Measurements from ENCODE around the gene EIF5A2.
"Not testable (repeated sequence)": the region's sequence is repeated elsewhere in the genome, so short reads cannot be mapped to it uniquely, and the experiment has no call there.

EIF5A2 gene

GRCh38 chr3:170914690-170915089 lies 6.3 kb upstream of the EIF5A2 start:
- Histone ChIP-seq H3K4me3 (ENCODE audit: low read depth in 1 of 2, low read length in 2 of 2) (no peak overlapping the region), H3K4me1 (ENCODE audit: insufficient read depth, low read length) (no peaks in the 10 kb centered on the region), H3K27me3 (ENCODE audit: control insufficient read depth in 1 of 2, insufficient read depth in 2 of 2, low read length in 2 of 2) (no peaks in the 10 kb centered on the region), H3K9me3 (ENCODE audit: low read length) (no peaks in the 10 kb centered on the region), H3K9ac (ENCODE audit: low read length) (no peak overlapping the region), H3K36me3 (ENCODE audit: insufficient read depth, low read length) (no peaks in the 10 kb centered on the region), H3K27ac (ENCODE audit: low read depth, low read length) (no peak overlapping the region)

DNA sequence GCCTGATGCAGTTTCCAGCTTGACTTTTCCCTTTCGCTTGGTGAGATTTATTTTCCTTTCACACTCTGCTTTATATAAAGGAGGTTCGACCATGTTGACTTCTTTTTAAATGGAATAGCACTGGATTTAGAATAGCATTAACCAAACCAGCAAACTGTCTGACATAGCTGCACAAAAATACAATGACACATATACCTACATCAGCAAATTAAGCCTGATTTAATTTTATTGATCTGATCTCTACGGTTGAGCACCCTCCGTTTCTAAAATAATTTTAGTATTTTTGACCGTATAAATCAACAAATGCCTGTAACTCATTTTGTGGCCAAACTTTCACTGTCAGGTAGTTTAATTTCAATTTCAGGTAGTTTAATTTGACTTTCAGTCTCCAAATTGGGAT lies 5.8 kb upstream of the EIF5A2 start:
- H3K4me1 ChIP-seq (ENCODE audit: insufficient read depth, low read length), result no peaks in the 10 kb centered on the region
- H3K9me3 ChIP-seq (ENCODE audit: low read length), result no peaks in the 10 kb centered on the region
- H3K27ac ChIP-seq (ENCODE audit: low read depth, low read length), result no peak overlapping the region
- no peak overlapping the region for H3K9ac ChIP-seq (ENCODE audit: low read length)
- no peaks in the 10 kb centered on the region for H3K27me3 ChIP-seq (ENCODE audit: control insufficient read depth in 1 of 2, insufficient read depth in 2 of 2, low read length in 2 of 2)
- H3K36me3 ChIP-seq (ENCODE audit: insufficient read depth, low read length), result no peaks in the 10 kb centered on the region
- H3K4me3 ChIP-seq (ENCODE audit: low read depth in 1 of 2, low read length in 2 of 2), result no peak overlapping the region

DNA sequence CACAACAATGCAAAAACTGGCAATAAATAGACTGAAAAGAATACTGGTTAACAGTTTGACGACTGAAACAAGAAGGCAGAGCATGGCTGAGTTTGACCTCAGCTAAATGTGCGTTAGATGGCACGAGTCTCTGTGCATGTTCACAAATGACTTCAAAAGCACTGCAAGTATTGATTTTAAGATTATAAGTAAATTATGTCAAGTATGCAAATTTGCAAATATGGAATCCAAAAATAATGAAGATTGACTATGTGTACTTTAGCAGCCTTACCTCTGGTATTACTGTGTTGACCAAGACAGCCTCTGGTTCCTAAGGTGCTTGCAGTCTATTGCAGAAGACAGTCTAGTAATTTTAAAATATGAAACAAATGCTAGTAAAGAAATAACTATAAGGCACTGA lies 2.6 kb upstream of the EIF5A2 start:
- H3K36me3 ChIP-seq (ENCODE audit: insufficient read depth, low read length), result no peaks in the 10 kb centered on the region
- no peak overlapping the region for H3K9ac ChIP-seq (ENCODE audit: low read length)
- H3K4me3 ChIP-seq (ENCODE audit: low read depth in 1 of 2, low read length in 2 of 2), result no peak overlapping the region
- H3K27ac ChIP-seq (ENCODE audit: low read depth, low read length), result no peak overlapping the region
- peaks cover 11% of the 10 kb centered on the region for H3K4me1 ChIP-seq (ENCODE audit: insufficient read depth, low read length)
- no peaks in the 10 kb centered on the region for H3K9me3 ChIP-seq (ENCODE audit: low read length)
- no peaks in the 10 kb centered on the region for H3K27me3 ChIP-seq (ENCODE audit: control insufficient read depth in 1 of 2, insufficient read depth in 2 of 2, low read length in 2 of 2)

GRCh38 chr3:170910542-170910941 lies 2.1 kb upstream of the EIF5A2 start:
- H3K4me3 ChIP-seq (ENCODE audit: low read depth in 1 of 2, low read length in 2 of 2), result no peak overlapping the region
- no peak overlapping the region for H3K9ac ChIP-seq (ENCODE audit: low read length)
- peaks cover 11% of the 10 kb centered on the region for H3K4me1 ChIP-seq (ENCODE audit: insufficient read depth, low read length)
- H3K9me3 ChIP-seq (ENCODE audit: low read length), result no peaks in the 10 kb centered on the region
- no peaks in the 10 kb centered on the region for H3K36me3 ChIP-seq (ENCODE audit: insufficient read depth, low read length)
- no peak overlapping the region for H3K27ac ChIP-seq (ENCODE audit: low read depth, low read length)
- H3K27me3 ChIP-seq (ENCODE audit: control insufficient read depth in 1 of 2, insufficient read depth in 2 of 2, low read length in 2 of 2), result no peaks in the 10 kb centered on the region

GRCh38 chr3:170909129-170909903 lies 879 bp upstream of the EIF5A2 start:
- Histone ChIP-seq H3K36me3 (ENCODE audit: insufficient read depth, low read length) (no peaks in the 10 kb centered on the region), H3K27ac (ENCODE audit: low read depth, low read length) (no peak overlapping the region), H3K4me3 (ENCODE audit: low read depth in 1 of 2, low read length in 2 of 2) (peak overlapping the region; percentile 81 to 87), H3K9me3 (ENCODE audit: low read length) (no peaks in the 10 kb centered on the region), H3K27me3 (ENCODE audit: control insufficient read depth in 1 of 2, insufficient read depth in 2 of 2, low read length in 2 of 2) (no peaks in the 10 kb centered on the region), H3K9ac (ENCODE audit: low read length) (no peak overlapping the region), H3K4me1 (ENCODE audit: insufficient read depth, low read length) (peaks cover 11% of the 10 kb centered on the region)

DNA sequence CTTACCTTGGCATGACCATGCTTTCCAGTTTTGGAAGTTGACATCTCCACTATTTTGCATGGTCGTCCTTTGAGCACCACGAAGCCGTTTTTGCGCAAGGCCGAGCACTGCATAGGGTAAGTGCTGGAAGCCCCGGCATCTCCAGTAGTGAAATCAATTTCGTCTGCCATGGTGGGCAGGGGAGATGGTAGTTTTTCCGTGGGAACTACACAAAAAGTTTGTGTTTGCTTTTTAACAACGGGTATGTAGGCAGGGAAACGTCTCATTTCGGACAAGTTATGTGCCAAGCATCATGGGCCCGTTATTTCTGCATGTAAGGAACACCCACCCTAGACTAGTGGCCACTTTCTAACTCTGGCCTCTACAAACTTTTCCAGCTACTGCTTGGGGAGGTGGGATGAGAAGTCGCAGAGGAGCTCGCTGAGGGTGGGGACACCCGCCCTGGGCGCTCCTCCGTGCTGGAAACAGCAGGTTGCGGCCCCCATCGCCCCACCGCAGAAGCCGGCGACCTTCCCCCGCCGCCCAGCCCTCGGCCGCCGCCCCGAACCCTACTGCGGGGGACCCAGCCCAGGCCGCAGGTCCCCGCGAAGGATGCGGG lies 701 bp downstream of the EIF5A2 start:
- no peaks in the 10 kb centered on the region for H3K36me3 ChIP-seq (ENCODE audit: insufficient read depth, low read length)
- no peaks in the 10 kb centered on the region for H3K9me3 ChIP-seq (ENCODE audit: low read length)
- peak overlapping the region; percentile 61 for H3K27ac ChIP-seq (ENCODE audit: low read depth, low read length)
- H3K27me3 ChIP-seq (ENCODE audit: control insufficient read depth in 1 of 2, insufficient read depth in 2 of 2, low read length in 2 of 2), result no peaks in the 10 kb centered on the region
- peaks cover 11% of the 10 kb centered on the region for H3K4me1 ChIP-seq (ENCODE audit: insufficient read depth, low read length)
- peak overlapping the region; percentile 65 for H3K9ac ChIP-seq (ENCODE audit: low read length)
- H3K4me3 ChIP-seq (ENCODE audit: low read depth in 1 of 2, low read length in 2 of 2), result peak overlapping the region; percentile 81 to 87

DNA sequence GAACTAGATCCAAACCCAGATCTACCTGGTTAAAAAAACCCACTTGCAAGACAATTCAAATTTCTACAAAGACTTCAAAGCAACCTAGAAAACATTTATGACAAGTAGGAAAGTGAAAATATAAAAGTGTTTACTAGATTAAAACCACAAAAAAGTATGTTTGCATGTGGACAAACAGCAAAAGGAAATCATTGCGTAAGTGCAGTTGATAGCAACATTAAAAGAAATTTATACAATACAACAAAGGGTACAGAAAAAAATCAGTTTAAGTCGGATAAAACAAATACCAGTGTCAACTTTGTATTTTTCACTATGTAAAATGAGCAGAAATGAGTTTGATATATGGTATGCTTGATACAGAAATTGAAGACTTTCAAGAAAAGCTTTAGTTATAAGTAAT lies 2.6 kb downstream of the EIF5A2 start:
- H3K9me3 ChIP-seq (ENCODE audit: low read length), result no peaks in the 10 kb centered on the region
- H3K9ac ChIP-seq (ENCODE audit: low read length), result no peak overlapping the region
- H3K4me3 ChIP-seq (ENCODE audit: low read depth in 1 of 2, low read length in 2 of 2), result no peak overlapping the region
- no peak overlapping the region for H3K27ac ChIP-seq (ENCODE audit: low read depth, low read length)
- H3K27me3 ChIP-seq (ENCODE audit: control insufficient read depth in 1 of 2, insufficient read depth in 2 of 2, low read length in 2 of 2), result no peaks in the 10 kb centered on the region
- H3K36me3 ChIP-seq (ENCODE audit: insufficient read depth, low read length), result no peaks in the 10 kb centered on the region
- peaks cover 11% of the 10 kb centered on the region for H3K4me1 ChIP-seq (ENCODE audit: insufficient read depth, low read length)

GRCh38 chr3:170903123-170903522 lies 5.3 kb downstream of the EIF5A2 start:
- Histone ChIP-seq H3K36me3 (ENCODE audit: insufficient read depth, low read length) (no peaks in the 10 kb centered on the region), H3K27ac (ENCODE audit: low read depth, low read length) (no peak overlapping the region), H3K9me3 (ENCODE audit: low read length) (no peaks in the 10 kb centered on the region), H3K9ac (ENCODE audit: low read length) (no peak overlapping the region), H3K4me3 (ENCODE audit: low read depth in 1 of 2, low read length in 2 of 2) (no peak overlapping the region), H3K4me1 (ENCODE audit: insufficient read depth, low read length) (peaks cover 11% of the 10 kb centered on the region), H3K27me3 (ENCODE audit: control insufficient read depth in 1 of 2, insufficient read depth in 2 of 2, low read length in 2 of 2) (no peaks in the 10 kb centered on the region)

DNA sequence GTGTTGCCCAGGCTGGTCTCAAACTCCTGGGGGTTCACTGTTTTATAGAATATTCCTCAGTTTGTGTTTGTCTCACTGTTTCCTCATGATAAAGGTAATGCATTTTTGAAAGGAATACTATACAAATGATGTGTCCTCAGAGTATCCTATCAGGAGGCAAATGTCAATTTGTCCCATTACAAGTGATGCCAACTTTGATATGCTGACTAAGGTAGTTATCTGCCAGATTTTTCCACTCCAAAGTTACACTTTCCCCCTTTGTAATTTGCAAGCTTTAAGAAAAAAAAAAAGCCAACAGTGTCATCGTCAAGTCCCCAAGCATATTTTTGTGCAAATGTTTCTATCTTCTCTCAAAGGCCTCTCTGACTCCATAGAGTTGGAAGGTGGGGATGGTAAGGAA lies 9.0 kb downstream of the EIF5A2 start:
- H3K9me3 ChIP-seq (ENCODE audit: low read length), result no peaks in the 10 kb centered on the region
- no peaks in the 10 kb centered on the region for H3K4me1 ChIP-seq (ENCODE audit: insufficient read depth, low read length)
- no peaks in the 10 kb centered on the region for H3K36me3 ChIP-seq (ENCODE audit: insufficient read depth, low read length)
- no peak overlapping the region for H3K9ac ChIP-seq (ENCODE audit: low read length)
- H3K4me3 ChIP-seq (ENCODE audit: low read depth in 1 of 2, low read length in 2 of 2), result no peak overlapping the region
- no peak overlapping the region for H3K27ac ChIP-seq (ENCODE audit: low read depth, low read length)
- no peaks in the 10 kb centered on the region for H3K27me3 ChIP-seq (ENCODE audit: control insufficient read depth in 1 of 2, insufficient read depth in 2 of 2, low read length in 2 of 2)

- Histone ChIP-seq H3K27me3 (ENCODE audit: control insufficient read depth in 1 of 2, insufficient read depth in 2 of 2, low read length in 2 of 2) (no peaks in the 10 kb centered on the region), H3K9me3 (ENCODE audit: low read length) (no peaks in the 10 kb centered on the region), H3K36me3 (ENCODE audit: insufficient read depth, low read length) (no peaks in the 10 kb centered on the region), H3K4me3 (ENCODE audit: low read depth in 1 of 2, low read length in 2 of 2) (no peak overlapping the region), H3K4me1 (ENCODE audit: insufficient read depth, low read length) (no peaks in the 10 kb centered on the region), H3K27ac (ENCODE audit: low read depth, low read length) (no peak overlapping the region), H3K9ac (ENCODE audit: low read length) (no peak overlapping the region)
Measured at GRCh38 chr3:170897978-170898377, 10.5 kb downstream of the EIF5A2 start.

DNA sequence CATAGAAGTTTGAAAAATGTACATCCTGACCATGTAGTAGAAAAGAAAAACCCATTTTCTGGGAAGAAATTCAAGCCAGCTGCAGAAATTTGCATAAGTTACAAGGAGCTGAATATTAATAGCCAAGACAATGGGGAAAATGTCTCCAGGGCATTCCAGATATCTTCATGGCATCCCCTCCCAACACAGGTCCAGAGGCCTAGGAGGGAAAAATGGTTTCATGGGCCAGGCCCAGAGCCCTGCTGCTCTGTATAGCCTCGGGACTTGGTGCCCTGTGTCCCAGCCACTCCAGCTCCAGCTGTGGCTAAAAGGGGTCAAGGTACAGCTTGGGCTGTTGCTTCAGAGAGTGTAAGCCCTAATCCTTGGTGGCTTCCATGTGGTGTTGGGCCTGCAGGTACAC lies 11.2 kb downstream of the EIF5A2 start:
- H3K27ac ChIP-seq (ENCODE audit: low read depth, low read length); H3K27me3 ChIP-seq (ENCODE audit: control insufficient read depth in 1 of 2, insufficient read depth in 2 of 2, low read length in 2 of 2); H3K36me3 ChIP-seq (ENCODE audit: insufficient read depth, low read length); H3K4me3 ChIP-seq (ENCODE audit: low read depth in 1 of 2, low read length in 2 of 2); H3K4me1 ChIP-seq (ENCODE audit: insufficient read depth, low read length); H3K9ac ChIP-seq (ENCODE audit: low read length); H3K9me3 ChIP-seq (ENCODE audit: low read length): not testable (repeated sequence)

- Histone ChIP-seq H3K27me3 (ENCODE audit: control insufficient read depth in 1 of 2, insufficient read depth in 2 of 2, low read length in 2 of 2) (no peaks in the 10 kb centered on the region), H3K36me3 (ENCODE audit: insufficient read depth, low read length) (no peaks in the 10 kb centered on the region), H3K9me3 (ENCODE audit: low read length) (no peaks in the 10 kb centered on the region), H3K4me3 (ENCODE audit: low read depth in 1 of 2, low read length in 2 of 2) (no peak overlapping the region), H3K4me1 (ENCODE audit: insufficient read depth, low read length) (no peaks in the 10 kb centered on the region), H3K27ac (ENCODE audit: low read depth, low read length) (no peak overlapping the region), H3K9ac (ENCODE audit: low read length) (no peak overlapping the region)
Measured at GRCh38 chr3:170896781-170897180, 11.7 kb downstream of the EIF5A2 start.
